Activated B cell treated with CpG ODN at 0.5 μM for 24 hours (primary cell): ENCODE data around the gene TNIP2. TPM values are rescaled to one million over a fixed set of nuclear protein-coding genes. Genes with fewer than 3 reads are reported as not detected.

Source experiments
- ATAC-seq: fragments of 200-7000 bp; cut with Tn5 transposase; one replicate; pipeline ENCODE4 v1.10.0; 2021; ENCODE audit warnings: low read depth, mild to moderate bottlenecking, moderate library complexity
- CTCF ChIA-PET: fragments of 350-600 bp; sonication (Branson Sonifier 250); formaldehyde crosslinking; loops from one replicate; lab custom pipeline; 2021; ENCODE audit warnings: antibody characterized with exemption; lab: Charles Lee
- POLR2A ChIA-PET: fragments of 350-600 bp; sonication (Branson Sonifier 250); formaldehyde crosslinking; loops from one replicate; lab custom pipeline; 2021; ENCODE audit warnings: antibody characterized with exemption; lab: Charles Lee
- DNase-seq: peaks from one replicate; pipeline ENCODE4 v3.0.0; 2022
- H3K27ac Mint-ChIP-seq: one replicate; pipeline ENCODE4 v1.8.0; 2020; ENCODE audit warnings: mixed read lengths
- H3K27me3 Mint-ChIP-seq: one replicate; pipeline ENCODE4 v1.8.0; 2021; ENCODE audit warnings: mixed read lengths
- H3K36me3 Mint-ChIP-seq: one replicate; pipeline ENCODE4 v1.8.0; 2021; ENCODE audit warnings: low read depth, mixed read lengths
- H3K4me1 Mint-ChIP-seq: one replicate; pipeline ENCODE4 v1.8.0; 2021; ENCODE audit warnings: mixed read lengths
- H3K4me3 Mint-ChIP-seq: one replicate; pipeline ENCODE4 v1.8.0; 2020; ENCODE audit warnings: mild to moderate bottlenecking, mixed read lengths
- H3K9me3 Mint-ChIP-seq: one replicate; pipeline ENCODE4 v1.8.0; 2020; ENCODE audit warnings: mixed read lengths
- intact Hi-C: fragments of 100-400 bp; cut with micrococcal nuclease; formaldehyde crosslinking; loops from one replicate; pipeline ENCODE4 v1.15.1; 2024
- total RNA-seq: library from RNA; stranded (reverse); gene quantifications from 2 replicates; pipeline ENCODE4 v1.2.3, GENCODE V29; 2022
- TF ChIP-seq, protein P1 (sequence below): fragments of 200-600 bp; IDR thresholded peaks from one replicate; pipeline ENCODE4 v1.8.0; 2022; ENCODE audit warnings: antibody characterized with exemption, mild to moderate bottlenecking

The TNIP2 gene
- total RNA-seq, 1 donor from 2014 or later, result 83.2 TPM

DNA sequence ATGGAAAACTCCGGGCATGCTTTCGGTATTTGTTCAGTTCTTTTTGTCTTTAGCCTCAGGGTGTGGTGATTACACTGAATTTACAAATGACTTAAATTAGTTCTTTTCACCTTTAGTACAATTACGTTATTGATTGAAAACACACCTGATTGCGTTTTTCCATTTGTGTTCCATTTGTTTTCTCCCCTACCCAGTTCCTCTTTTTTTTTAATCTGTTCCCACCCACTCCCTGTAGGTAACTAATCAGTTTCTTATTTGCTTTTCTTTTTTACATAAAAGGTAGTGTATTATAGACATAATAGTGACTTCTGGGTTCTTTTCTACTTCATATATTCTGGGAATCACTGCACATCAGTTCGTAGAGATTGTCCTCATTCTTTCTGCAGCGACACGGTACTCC, 53.4 kb downstream of the TNIP2 start:
- H3K4me1 Mint-ChIP-seq, result peaks cover 16% of the 10 kb centered on the region
- CTCF ChIA-PET, result no interaction called here
- ATAC-seq, result no peak
- DNase-seq, result no peak
- H3K27ac Mint-ChIP-seq, result peak overlapping the region; percentile 24
- no peaks in the 10 kb centered on the region for H3K27me3 Mint-ChIP-seq
- no peak overlapping the region for H3K4me3 Mint-ChIP-seq
- H3K36me3 Mint-ChIP-seq, result peaks cover 66% of the 10 kb centered on the region
- intact Hi-C loops, result no loop called here
- no peaks in the 10 kb centered on the region for H3K9me3 Mint-ChIP-seq
- POLR2A ChIA-PET, result no interaction called here
- TF ChIP-seq, protein P1, sequence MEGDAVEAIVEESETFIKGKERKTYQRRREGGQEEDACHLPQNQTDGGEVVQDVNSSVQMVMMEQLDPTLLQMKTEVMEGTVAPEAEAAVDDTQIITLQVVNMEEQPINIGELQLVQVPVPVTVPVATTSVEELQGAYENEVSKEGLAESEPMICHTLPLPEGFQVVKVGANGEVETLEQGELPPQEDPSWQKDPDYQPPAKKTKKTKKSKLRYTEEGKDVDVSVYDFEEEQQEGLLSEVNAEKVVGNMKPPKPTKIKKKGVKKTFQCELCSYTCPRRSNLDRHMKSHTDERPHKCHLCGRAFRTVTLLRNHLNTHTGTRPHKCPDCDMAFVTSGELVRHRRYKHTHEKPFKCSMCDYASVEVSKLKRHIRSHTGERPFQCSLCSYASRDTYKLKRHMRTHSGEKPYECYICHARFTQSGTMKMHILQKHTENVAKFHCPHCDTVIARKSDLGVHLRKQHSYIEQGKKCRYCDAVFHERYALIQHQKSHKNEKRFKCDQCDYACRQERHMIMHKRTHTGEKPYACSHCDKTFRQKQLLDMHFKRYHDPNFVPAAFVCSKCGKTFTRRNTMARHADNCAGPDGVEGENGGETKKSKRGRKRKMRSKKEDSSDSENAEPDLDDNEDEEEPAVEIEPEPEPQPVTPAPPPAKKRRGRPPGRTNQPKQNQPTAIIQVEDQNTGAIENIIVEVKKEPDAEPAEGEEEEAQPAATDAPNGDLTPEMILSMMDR, result no peak

DNA sequence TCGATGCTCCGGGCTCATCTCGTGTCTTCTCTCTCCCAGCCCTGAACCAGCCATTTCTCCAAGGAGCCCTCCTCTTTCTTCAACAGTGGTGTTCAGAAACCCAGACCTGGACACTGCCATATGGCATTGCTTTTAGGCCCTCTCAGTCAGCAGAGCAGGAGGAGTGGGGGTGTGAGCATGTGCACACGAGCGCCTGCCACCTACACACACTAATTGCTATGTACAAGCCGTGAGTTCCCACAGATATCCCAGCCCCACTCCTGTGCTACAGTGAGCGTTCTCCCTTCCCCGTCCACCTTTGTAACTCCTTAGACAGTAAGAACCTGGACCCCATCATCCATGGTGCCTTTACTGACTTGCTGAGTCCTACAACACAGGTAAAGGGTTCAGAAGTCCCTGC, 53.8 kb downstream of the TNIP2 start:
- intact Hi-C loops, result no loop called here
- Mint-ChIP-seq H3K4me3 (no peak overlapping the region), H3K9me3 (no peaks in the 10 kb centered on the region), H3K27me3 (no peaks in the 10 kb centered on the region), H3K4me1 (peaks cover 20% of the 10 kb centered on the region), H3K36me3 (peaks cover 68% of the 10 kb centered on the region), H3K27ac (peak overlapping the region; percentile 25)
- ATAC-seq (no peak), DNase-seq (no peak)
- ChIA-PET POLR2A (no interaction called here), CTCF (no interaction called here)
- TF ChIP-seq, protein P1, result no peak

DNA sequence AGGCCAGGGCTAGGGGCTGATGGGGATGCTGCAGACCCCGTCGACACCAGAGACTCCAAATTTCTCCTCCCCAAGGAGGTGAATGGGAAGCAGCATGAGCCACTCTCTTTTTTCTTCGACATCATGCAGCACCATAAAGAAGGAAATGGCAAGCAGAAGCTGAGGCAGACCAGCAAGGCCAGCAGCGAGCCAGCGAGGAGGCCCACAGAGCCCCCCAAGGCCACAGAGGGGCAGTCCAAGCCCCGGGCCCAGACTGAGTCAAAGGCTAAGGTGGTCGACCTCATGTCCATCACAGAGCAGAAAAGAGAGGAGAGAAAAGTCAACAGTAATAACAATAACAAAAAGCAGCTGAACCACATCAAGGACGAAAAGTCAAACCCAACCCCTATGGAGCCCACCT, 56.1 kb downstream of the TNIP2 start:
- ATAC-seq (no peak), DNase-seq (no peak)
- intact Hi-C loops, result no loop called here
- Mint-ChIP-seq H3K27me3 (no peaks in the 10 kb centered on the region), H3K27ac (no peak overlapping the region), H3K4me3 (no peak overlapping the region), H3K4me1 (peaks cover 41% of the 10 kb centered on the region), H3K9me3 (no peaks in the 10 kb centered on the region), H3K36me3 (peaks cover 77% of the 10 kb centered on the region)
- CTCF ChIA-PET, result no interaction called here
- POLR2A ChIA-PET, result no interaction called here
- TF ChIP-seq, protein P1, result no peak

DNA sequence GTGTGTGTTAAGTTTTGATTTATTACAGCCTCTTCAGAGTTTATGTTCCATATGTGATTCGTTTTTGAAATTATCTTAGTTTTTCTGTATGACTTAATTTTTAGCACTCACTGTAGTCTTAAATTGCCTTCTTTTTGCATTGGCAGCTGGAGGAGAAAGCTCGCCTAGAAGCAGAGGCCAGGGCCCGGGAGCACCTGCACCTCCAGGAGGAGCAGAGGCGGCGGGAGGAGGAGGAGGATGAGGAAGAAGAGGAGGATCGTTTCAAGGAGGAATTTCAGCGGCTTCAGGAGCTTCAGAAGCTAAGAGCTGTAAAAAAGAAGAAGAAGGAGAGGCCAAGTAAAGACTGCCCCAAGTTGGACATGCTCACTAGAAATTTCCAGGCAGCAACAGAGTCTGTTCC, 56.6 kb downstream of the TNIP2 start:
- CTCF ChIA-PET, result no interaction called here
- peaks cover 46% of the 10 kb centered on the region for H3K4me1 Mint-ChIP-seq
- POLR2A ChIA-PET, result no interaction called here
- DNase-seq (no peak), ATAC-seq (no peak)
- no peak overlapping the region for H3K4me3 Mint-ChIP-seq
- TF ChIP-seq, protein P1, result no peak
- H3K9me3 Mint-ChIP-seq, result no peaks in the 10 kb centered on the region
- peak overlapping the region; percentile 44 for H3K27ac Mint-ChIP-seq
- peaks cover 81% of the 10 kb centered on the region for H3K36me3 Mint-ChIP-seq
- intact Hi-C loops, result no loop called here
- H3K27me3 Mint-ChIP-seq, result no peaks in the 10 kb centered on the region

DNA sequence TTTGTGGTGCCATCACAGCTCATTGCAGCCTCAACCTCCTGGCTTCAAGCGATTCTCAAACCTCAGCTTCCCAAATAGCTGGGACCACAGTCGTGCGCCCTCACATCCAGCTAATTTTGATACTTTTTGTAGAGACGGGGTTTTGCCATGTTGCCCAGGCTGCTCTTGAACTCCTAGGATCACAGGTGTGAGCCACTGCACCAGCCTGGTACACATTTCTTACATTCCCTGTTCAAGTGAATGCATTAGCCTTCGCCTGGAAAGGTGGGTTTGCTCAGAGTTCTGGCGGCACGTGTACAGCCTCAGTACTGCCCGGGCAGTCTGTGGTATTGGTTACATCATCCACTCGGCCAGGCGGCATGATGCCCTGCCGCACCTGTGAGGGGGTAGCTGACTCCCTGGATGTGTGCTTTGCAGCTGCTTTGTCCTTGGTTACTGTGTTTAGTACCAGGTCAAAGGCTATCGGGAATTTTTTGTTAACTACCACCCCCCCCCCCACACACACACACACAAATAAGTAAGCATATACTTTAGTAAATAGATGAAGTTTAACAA, 57.1 kb downstream of the TNIP2 start:
- no peak for DNase-seq

More for the DNA sequence above, 57.1 kb downstream of the TNIP2 start:
- TF ChIP-seq, protein P1, result no peak
- H3K36me3 Mint-ChIP-seq, result peaks cover 86% of the 10 kb centered on the region
- POLR2A ChIA-PET, result no interaction called here
- no peak overlapping the region for H3K4me3 Mint-ChIP-seq
- no peaks in the 10 kb centered on the region for H3K27me3 Mint-ChIP-seq
- CTCF ChIA-PET, result no interaction called here
- H3K27ac Mint-ChIP-seq, result peak overlapping the region; percentile 77
- no peaks in the 10 kb centered on the region for H3K9me3 Mint-ChIP-seq
- no peak for ATAC-seq
- peaks cover 51% of the 10 kb centered on the region for H3K4me1 Mint-ChIP-seq
- intact Hi-C loops, result no loop called here
